MCF 10A (cell line): ENCODE data around the gene RNF220. TPM values are rescaled to one million over a fixed set of nuclear protein-coding genes. Genes with fewer than 3 reads are reported as not detected.

ENCODE experiments used
- BruUV-seq: library from RNA; stranded (reverse); fragments of 400-500 nt; replicated peaks from 2 replicates; lab custom pipeline; 2021; lab: Mats Ljungman, UMichigan
- CTCF ChIA-PET: fragments of 300-600 bp; sonication (Branson Sonifier 250); formaldehyde crosslinking; extraction: SDS; loops from one replicate; lab custom pipeline; 2021; ENCODE audit warnings: antibody characterized with exemption, inconsistent platforms; lab: Yijun Ruan, JAX
- POLR2A ChIA-PET: fragments of 300-600, 350-650 bp; sonication (Branson Sonifier 250); formaldehyde crosslinking; extraction: SDS; loops from one replicate; lab custom pipeline; 2020; ENCODE audit warnings: antibody characterized with exemption, inconsistent platforms; lab: Yijun Ruan, JAX
- DNase-seq: peaks from one replicate; pipeline ENCODE4 v3.0.0-alpha.2; 2018; ENCODE audit not compliant: unreplicated experiment
- H3K27ac Mint-ChIP-seq: one replicate; pipeline ENCODE4 v1.8.0; 2022; ENCODE audit warnings: mild to moderate bottlenecking, low read depth, mixed read lengths; ENCODE audit not compliant: unreplicated experiment
- H3K27me3 Mint-ChIP-seq: one replicate; pipeline ENCODE4 v1.8.0; 2022; ENCODE audit warnings: mixed read lengths; ENCODE audit not compliant: insufficient read depth, unreplicated experiment
- H3K36me3 Mint-ChIP-seq: one replicate; pipeline ENCODE4 v1.8.0; 2022; ENCODE audit warnings: mild to moderate bottlenecking, moderate library complexity, mixed read lengths; ENCODE audit not compliant: insufficient read depth, unreplicated experiment
- H3K4me1 Mint-ChIP-seq: one replicate; pipeline ENCODE4 v1.8.0; 2022; ENCODE audit warnings: mixed read lengths; ENCODE audit not compliant: insufficient read depth, unreplicated experiment
- H3K4me3 Mint-ChIP-seq: one replicate; pipeline ENCODE4 v1.8.0; 2022; ENCODE audit warnings: mild to moderate bottlenecking, moderate library complexity, mixed read lengths; ENCODE audit not compliant: unreplicated experiment
- H3K9me3 Mint-ChIP-seq: one replicate; pipeline ENCODE4 v1.8.0; 2022; ENCODE audit warnings: mixed read lengths; ENCODE audit not compliant: unreplicated experiment
- CTCF ChIP-seq: fragments of 200-600 bp; IDR thresholded peaks from one replicate; pipeline ENCODE4 v1.8.0; 2022; ENCODE audit warnings: antibody characterized with exemption, mild to moderate bottlenecking; ENCODE audit not compliant: unreplicated experiment
- intact Hi-C: fragments of 100-400 bp; cut with micrococcal nuclease; formaldehyde crosslinking; loops from 2 replicates; pipeline ENCODE4 v1.14.1; 2022
- total RNA-seq: library from RNA; stranded (reverse); gene quantifications from 2 replicates; pipeline ENCODE4 v1.2.3, GENCODE V29; 2022

Gene RNF220
- total RNA-seq, 1 experiment from 2014 or later = 67.1 TPM

GRCh38 chr1:44611419-44611818 is 206.4 kb downstream of the RNF220 start:
- no peaks in the 10 kb centered on the region for H3K27me3 Mint-ChIP-seq
- H3K27ac Mint-ChIP-seq = no peak overlapping the region
- ChIA-PET CTCF (interaction anchor here (1.2 kb wide), 1 partner anchor 296 kb away, joined by 3 read pairs; no protein-coding TSS in a partner anchor), POLR2A (no interaction called here)
- H3K4me1 Mint-ChIP-seq = peaks cover under 1% of the 10 kb centered on the region
- no peak for TF ChIP-seq CTCF
- H3K9me3 Mint-ChIP-seq = no peaks in the 10 kb centered on the region
- DNase-seq = no peak
- no peak overlapping the region for H3K4me3 Mint-ChIP-seq
- BruUV-seq = no TSS peak
- H3K36me3 Mint-ChIP-seq = peaks cover 8% of the 10 kb centered on the region
- intact Hi-C loops = no loop called here

DNA sequence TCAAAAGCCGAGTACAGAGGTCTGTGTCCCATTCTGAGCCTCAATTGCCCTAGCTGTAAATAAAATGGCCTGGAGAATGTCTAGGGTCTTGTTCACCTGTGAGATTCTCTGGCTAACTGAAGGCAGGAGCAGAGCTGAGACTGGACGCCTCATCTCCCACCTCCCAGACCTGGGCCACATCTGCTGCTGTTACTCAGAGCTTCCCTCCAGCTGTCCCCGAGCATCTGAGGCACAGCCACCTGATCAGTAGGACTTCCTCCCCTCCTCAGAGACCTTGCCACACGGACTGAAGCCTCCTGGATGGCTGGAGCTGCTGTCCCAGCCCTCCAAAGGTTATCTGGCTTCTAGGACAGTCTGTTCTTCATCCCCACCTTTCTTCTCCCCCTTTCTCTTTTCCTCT is 206.8 kb downstream of the RNF220 start:
- POLR2A ChIA-PET = interaction anchor here (0.7 to 1.2 kb wide), 3 partner anchors 12 to 290 kb away, joined by 3 read pairs; no protein-coding TSS in a partner anchor
- no peak for TF ChIP-seq CTCF
- intact Hi-C loops = no loop called here
- no peak for DNase-seq
- Mint-ChIP-seq H3K9me3 (no peaks in the 10 kb centered on the region), H3K27me3 (no peaks in the 10 kb centered on the region), H3K4me3 (no peak overlapping the region), H3K27ac (no peak overlapping the region), H3K4me1 (no peaks in the 10 kb centered on the region), H3K36me3 (peaks cover 8% of the 10 kb centered on the region)
- no TSS peak for BruUV-seq
- CTCF ChIA-PET = no interaction called here

DNA sequence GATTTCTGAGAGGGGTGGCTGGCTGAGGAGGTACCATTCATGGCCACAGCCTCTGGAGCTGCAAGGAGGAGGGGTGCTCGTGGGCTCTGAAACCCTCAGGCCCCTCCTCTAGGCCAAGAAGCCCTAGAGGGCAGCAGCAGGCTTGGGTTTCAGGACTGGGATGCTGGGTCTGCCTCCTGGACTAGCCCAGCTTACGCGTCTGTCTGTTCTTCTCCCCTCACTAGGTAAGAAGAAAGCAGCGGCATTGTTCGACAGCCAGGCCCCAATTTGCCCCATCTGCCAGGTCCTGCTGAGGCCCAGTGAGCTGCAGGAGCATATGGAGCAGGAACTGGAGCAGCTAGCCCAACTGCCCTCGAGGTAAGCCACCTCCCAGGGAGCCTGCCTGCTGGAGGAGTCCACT is 208.9 kb downstream of the RNF220 start:
- no peaks in the 10 kb centered on the region for H3K9me3 Mint-ChIP-seq
- BruUV-seq = no TSS peak
- no peak overlapping the region for H3K27ac Mint-ChIP-seq
- H3K36me3 Mint-ChIP-seq = peaks cover 14% of the 10 kb centered on the region
- ChIA-PET POLR2A (no interaction called here), CTCF (no interaction called here)
- no peaks in the 10 kb centered on the region for H3K27me3 Mint-ChIP-seq
- TF ChIP-seq CTCF = no peak
- no peak overlapping the region for H3K4me3 Mint-ChIP-seq
- intact Hi-C loops = no loop called here
- DNase-seq = no peak
- no peaks in the 10 kb centered on the region for H3K4me1 Mint-ChIP-seq

- H3K27ac Mint-ChIP-seq = no peak overlapping the region
- ChIA-PET POLR2A (interaction anchor here (0.6 kb wide), 2 partner anchors 11 to 17 kb away, joined by 3 read pairs; no protein-coding TSS in a partner anchor), CTCF (interaction anchor here (0.5 to 1.1 kb wide), 6 partner anchors 8 to 399 kb away, joined by 3 to 4 read pairs (median 4); no protein-coding TSS in a partner anchor)
- no peak for TF ChIP-seq CTCF
- no peak for DNase-seq
- no peaks in the 10 kb centered on the region for H3K4me1 Mint-ChIP-seq
- H3K9me3 Mint-ChIP-seq = no peaks in the 10 kb centered on the region
- no peak overlapping the region for H3K4me3 Mint-ChIP-seq
- H3K36me3 Mint-ChIP-seq = peaks cover 14% of the 10 kb centered on the region
- no TSS peak for BruUV-seq
- intact Hi-C loops = no loop called here
- no peaks in the 10 kb centered on the region for H3K27me3 Mint-ChIP-seq
These were observed 211.4 kb downstream of the RNF220 start for GRCh38 chr1:44616284-44616990.
